ENCODE results near the gene ISLR. TPM values are rescaled to one million over a fixed set of nuclear protein-coding genes. Genes with fewer than 3 reads are reported as not detected.

Gene ISLR
- total RNA-seq, 1 experiment from 2014 or later, result 0.12 TPM

- H3K4me3 ChIP-seq (replicated peaks in 1 of 2; ENCODE audit: low read depth in 1 of 2, low read length in 2 of 2), result no peak within 1 kb of the TSS
- H3K9me3 ChIP-seq (ENCODE audit: control insufficient read depth in 1 of 2, insufficient read depth in 1 of 2, low read depth in 1 of 2, low read length in 2 of 2), result no peaks in the 10 kb centered on the region
- H3K27me3 ChIP-seq (ENCODE audit: insufficient read depth, low read length), result no peaks in the 10 kb centered on the region
- TF ChIP-seq EZH2phosphoT487 (IDR thresholded peaks at IDR 0.05; ENCODE audit: borderline replicate concordance), result no peak
- no peak for TF ChIP-seq YY1 (IDR thresholded peaks at IDR 0.05; ENCODE audit: extremely low read depth, insufficient replicate concordance, low read depth, low read length)
- TF ChIP-seq MAX (IDR thresholded peaks at IDR 0.05), result no peak
- TF ChIP-seq SP1 (IDR thresholded peaks at IDR 0.05; ENCODE audit: low read depth), result no peak
- TF ChIP-seq ZNF274 (IDR thresholded peaks at IDR 0.05; ENCODE audit: low read depth, low read length), result no peak
- no peak within 1 kb of the TSS for H3K4me2 ChIP-seq (ENCODE audit: low read length)
- no peaks in the 10 kb centered on the region for H3K9me2 ChIP-seq (ENCODE audit: insufficient read depth)
- ATAC-seq (no peak), DNase-seq (ENCODE audit: low read depth, low spot score) (no peak)
- ChIA-PET RAD21 (ENCODE audit: low non-redundant PET in 1 of 2, low total read pairs in 2 of 2, uncharacterized antibody in 2 of 2, unreplicated experiment in 2 of 2) (no interaction called here), CTCF (interaction anchor here (2.5 kb wide), 1 partner anchor 178 kb away, joined by 10 read pairs; no protein-coding TSS in a partner anchor), POLR2A (no interaction called here)
- no peaks in the 10 kb centered on the region for H4K20me1 ChIP-seq (ENCODE audit: insufficient read depth)
- peaks cover 0 to 9% of the 10 kb centered on the region in 2 experiments; a peak in 2 of 4 replicates for H3K4me1 ChIP-seq (ENCODE audit: control insufficient read depth in 1 of 2, insufficient read depth in 2 of 2, low read length in 2 of 2)
- H3K9ac ChIP-seq (ENCODE audit: low read length), result no peak within 1 kb of the TSS
- no peak within 1 kb of the TSS for H3K27ac ChIP-seq (ENCODE audit: low read depth, low read length)
- no peak within 1 kb of the TSS for H2AFZ ChIP-seq (ENCODE audit: low read depth, low read length, poor library complexity, severe bottlenecking)
- H3K79me2 ChIP-seq (ENCODE audit: insufficient read depth, low read length), result no peaks in the 10 kb centered on the region
- intact Hi-C loops (cut with micrococcal nuclease), result no loop called here
- no TSS peak for BruUV-seq (replicated peaks)
- H3K36me3 ChIP-seq (ENCODE audit: control insufficient read depth in 1 of 2, insufficient read depth in 2 of 2, low read length in 2 of 2), result no peaks in the 10 kb centered on the region
These were observed 43.2 kb upstream of the ISLR start, which contains the start of gene ISLR2 for GRCh38 chr15:74130155-74130848. Gene ISLR2, plus strand, starts transcription at chr15:74130586. Its CDS starts 2,169 bp downstream, at chr15:74132755.

- RAD21 ChIA-PET (ENCODE audit: low non-redundant PET in 1 of 2, low total read pairs in 2 of 2, uncharacterized antibody in 2 of 2, unreplicated experiment in 2 of 2), result no interaction called here
- no peaks in the 10 kb centered on the region for H4K20me1 ChIP-seq (ENCODE audit: insufficient read depth)
- BruUV-seq (replicated peaks), result no TSS peak
- intact Hi-C loops (cut with micrococcal nuclease), result no loop called here
- no peak overlapping the region for H3K9ac ChIP-seq (ENCODE audit: low read length)
- DNase-seq (ENCODE audit: low read depth, low spot score) (no peak), ATAC-seq (no peak)
- H3K36me3 ChIP-seq (ENCODE audit: control insufficient read depth in 1 of 2, insufficient read depth in 2 of 2, low read length in 2 of 2), result no peaks in the 10 kb centered on the region
- H3K79me2 ChIP-seq (ENCODE audit: insufficient read depth, low read length), result no peaks in the 10 kb centered on the region
- no peak overlapping the region for H2AFZ ChIP-seq (ENCODE audit: low read depth, low read length, poor library complexity, severe bottlenecking)
- POLR2A ChIA-PET, result no interaction called here
- H3K27me3 ChIP-seq (ENCODE audit: insufficient read depth, low read length), result no peaks in the 10 kb centered on the region
- H3K4me3 ChIP-seq (replicated peaks in 1 of 2; ENCODE audit: low read depth in 1 of 2, low read length in 2 of 2), result no peak overlapping the region
- CTCF ChIA-PET, result interaction anchor here (0.6 kb wide), 1 partner anchor 190 kb away, joined by 3 read pairs; no protein-coding TSS in a partner anchor
- no peak overlapping the region for H3K4me2 ChIP-seq (ENCODE audit: low read length)
- peaks cover 0 to 9% of the 10 kb centered on the region in 2 experiments; a peak in 2 of 4 replicates for H3K4me1 ChIP-seq (ENCODE audit: control insufficient read depth in 1 of 2, insufficient read depth in 2 of 2, low read length in 2 of 2)
- no peak overlapping the region for H3K27ac ChIP-seq (ENCODE audit: low read depth, low read length)
- no peaks in the 10 kb centered on the region for H3K9me3 ChIP-seq (ENCODE audit: control insufficient read depth in 1 of 2, insufficient read depth in 1 of 2, low read depth in 1 of 2, low read length in 2 of 2)
- no peaks in the 10 kb centered on the region for H3K9me2 ChIP-seq (ENCODE audit: insufficient read depth)
- no peak for TF ChIP-seq MAX (IDR thresholded peaks at IDR 0.05)
- TF ChIP-seq YY1 (IDR thresholded peaks at IDR 0.05; ENCODE audit: extremely low read depth, insufficient replicate concordance, low read depth, low read length), result no peak
- TF ChIP-seq ZNF274 (IDR thresholded peaks at IDR 0.05; ENCODE audit: low read depth, low read length), result no peak
- TF ChIP-seq JUND (IDR thresholded peaks at IDR 0.05), result no peak
- no peak for TF ChIP-seq REST (IDR thresholded peaks at IDR 0.05; ENCODE audit: low read depth)
- no peak for TF ChIP-seq ZBTB33 (IDR thresholded peaks at IDR 0.05; ENCODE audit: extremely low read depth, insufficient replicate concordance, low read length)
- no peak for TF ChIP-seq TCF7L2 (IDR thresholded peaks at IDR 0.05; ENCODE audit: borderline replicate concordance, extremely low read depth, insufficient read depth, insufficient read length)
These were observed 42.5 kb upstream of the ISLR start for GRCh38 chr15:74130849-74131627.

Measured in HCT116 (cell line).